Prostate gland (tissue), 2 donors: ENCODE data around the gene ARSG.
"Not testable (repeated sequence)": the region's sequence is repeated elsewhere in the genome, so short reads cannot be mapped to it uniquely, and the experiment has no call there.

Source experiments
- POLR2AphosphoS5 ChIP-seq: sonication (generic); formaldehyde crosslinking; IDR thresholded peaks from one replicate; pipeline ENCODE4 v1.6.1; 2017; ENCODE audit warnings: antibody characterized with exemption
- TF ChIP-seq, protein P1 (sequence below), 4 experiments: fragments of 200-600 bp in 2 of 4; fragments of 450-650 bp in 2 of 4; sonication (generic) in 2 of 4; IDR thresholded peaks; 1 replicate in 3 of 4; 2 replicates in 1 of 4; pipeline ENCODE4 v1.5.1; 2016 to 2019; ENCODE audit warnings: antibody characterized with exemption in 4 of 4, mild to moderate bottlenecking in 2 of 4, moderate library complexity in 2 of 4

DNA sequence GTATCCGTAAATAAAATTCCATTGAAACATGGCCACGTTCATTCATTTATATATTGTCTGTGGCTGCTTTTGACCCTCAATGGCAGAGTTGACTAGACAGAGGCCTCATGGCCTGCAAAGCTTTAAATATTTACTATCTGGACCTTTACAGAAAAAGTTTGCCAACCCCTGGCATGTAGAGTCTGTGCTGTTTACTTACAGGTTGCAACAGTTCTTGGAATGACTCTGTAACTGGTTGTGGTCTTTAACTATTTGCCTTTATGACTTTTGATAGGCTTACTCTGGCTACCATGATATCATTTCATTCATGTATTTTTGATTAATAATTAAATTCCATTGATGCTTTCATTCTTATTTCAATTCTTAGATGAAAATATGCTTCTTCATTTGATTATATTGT lies 25.5 kb upstream of the ARSG start:
- TF ChIP-seq, protein P1, sequence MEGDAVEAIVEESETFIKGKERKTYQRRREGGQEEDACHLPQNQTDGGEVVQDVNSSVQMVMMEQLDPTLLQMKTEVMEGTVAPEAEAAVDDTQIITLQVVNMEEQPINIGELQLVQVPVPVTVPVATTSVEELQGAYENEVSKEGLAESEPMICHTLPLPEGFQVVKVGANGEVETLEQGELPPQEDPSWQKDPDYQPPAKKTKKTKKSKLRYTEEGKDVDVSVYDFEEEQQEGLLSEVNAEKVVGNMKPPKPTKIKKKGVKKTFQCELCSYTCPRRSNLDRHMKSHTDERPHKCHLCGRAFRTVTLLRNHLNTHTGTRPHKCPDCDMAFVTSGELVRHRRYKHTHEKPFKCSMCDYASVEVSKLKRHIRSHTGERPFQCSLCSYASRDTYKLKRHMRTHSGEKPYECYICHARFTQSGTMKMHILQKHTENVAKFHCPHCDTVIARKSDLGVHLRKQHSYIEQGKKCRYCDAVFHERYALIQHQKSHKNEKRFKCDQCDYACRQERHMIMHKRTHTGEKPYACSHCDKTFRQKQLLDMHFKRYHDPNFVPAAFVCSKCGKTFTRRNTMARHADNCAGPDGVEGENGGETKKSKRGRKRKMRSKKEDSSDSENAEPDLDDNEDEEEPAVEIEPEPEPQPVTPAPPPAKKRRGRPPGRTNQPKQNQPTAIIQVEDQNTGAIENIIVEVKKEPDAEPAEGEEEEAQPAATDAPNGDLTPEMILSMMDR (IDR thresholded peaks at IDR 0.05) = not testable (repeated sequence)
- TF ChIP-seq POLR2AphosphoS5 = peak; percentile 83
